Cardiac fibroblast (primary cell): ENCODE data around the gene CEPT1.
A peak's percentile ranks its signal among the peaks of the same experiment; 100 is the strongest.

Experiments used
- DNase-seq, 2 donors: peaks; one replicate each; pipeline versions ENCODE4 v3.0.0 to v3.0.0-alpha.2; 2010; ENCODE audit warnings: low read depth in 2 of 2
- H3K4me3 ChIP-seq, 2 donors: replicated peaks in 1 of 2; 1 replicate in 1 of 2; 2 replicates in 1 of 2; pipeline ENCODE4 v1.5.1; 2011; ENCODE audit warnings: low read depth in 2 of 2, low read length in 2 of 2, mild to moderate bottlenecking in 2 of 2, moderate library complexity in 1 of 2
- TF ChIP-seq, protein P1 (sequence below): IDR thresholded peaks from one replicate; pipeline ENCODE4 v1.5.1; 2011; ENCODE audit warnings: low read depth, mild to moderate bottlenecking, low read length, inconsistent platforms

The CEPT1 gene

GRCh38 chr1:111221633-111222291 lies 81.7 kb downstream of the CEPT1 start:
- TF ChIP-seq, protein P1, sequence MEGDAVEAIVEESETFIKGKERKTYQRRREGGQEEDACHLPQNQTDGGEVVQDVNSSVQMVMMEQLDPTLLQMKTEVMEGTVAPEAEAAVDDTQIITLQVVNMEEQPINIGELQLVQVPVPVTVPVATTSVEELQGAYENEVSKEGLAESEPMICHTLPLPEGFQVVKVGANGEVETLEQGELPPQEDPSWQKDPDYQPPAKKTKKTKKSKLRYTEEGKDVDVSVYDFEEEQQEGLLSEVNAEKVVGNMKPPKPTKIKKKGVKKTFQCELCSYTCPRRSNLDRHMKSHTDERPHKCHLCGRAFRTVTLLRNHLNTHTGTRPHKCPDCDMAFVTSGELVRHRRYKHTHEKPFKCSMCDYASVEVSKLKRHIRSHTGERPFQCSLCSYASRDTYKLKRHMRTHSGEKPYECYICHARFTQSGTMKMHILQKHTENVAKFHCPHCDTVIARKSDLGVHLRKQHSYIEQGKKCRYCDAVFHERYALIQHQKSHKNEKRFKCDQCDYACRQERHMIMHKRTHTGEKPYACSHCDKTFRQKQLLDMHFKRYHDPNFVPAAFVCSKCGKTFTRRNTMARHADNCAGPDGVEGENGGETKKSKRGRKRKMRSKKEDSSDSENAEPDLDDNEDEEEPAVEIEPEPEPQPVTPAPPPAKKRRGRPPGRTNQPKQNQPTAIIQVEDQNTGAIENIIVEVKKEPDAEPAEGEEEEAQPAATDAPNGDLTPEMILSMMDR, result no peak
- peak in 1 of 2 donors; percentile 27 for DNase-seq
- no peak overlapping the region for H3K4me3 ChIP-seq

GRCh38 chr1:111222308-111223125 lies 82.5 kb downstream of the CEPT1 start:
- peak; percentile 64 to 72 for DNase-seq
- TF ChIP-seq, protein P1, result peak; percentile 99
- H3K4me3 ChIP-seq, result no peak overlapping the region

GRCh38 chr1:111223126-111223685 lies 83.2 kb downstream of the CEPT1 start:
- TF ChIP-seq, protein P1, result no peak
- no peak for DNase-seq
- no peak overlapping the region for H3K4me3 ChIP-seq

DNA sequence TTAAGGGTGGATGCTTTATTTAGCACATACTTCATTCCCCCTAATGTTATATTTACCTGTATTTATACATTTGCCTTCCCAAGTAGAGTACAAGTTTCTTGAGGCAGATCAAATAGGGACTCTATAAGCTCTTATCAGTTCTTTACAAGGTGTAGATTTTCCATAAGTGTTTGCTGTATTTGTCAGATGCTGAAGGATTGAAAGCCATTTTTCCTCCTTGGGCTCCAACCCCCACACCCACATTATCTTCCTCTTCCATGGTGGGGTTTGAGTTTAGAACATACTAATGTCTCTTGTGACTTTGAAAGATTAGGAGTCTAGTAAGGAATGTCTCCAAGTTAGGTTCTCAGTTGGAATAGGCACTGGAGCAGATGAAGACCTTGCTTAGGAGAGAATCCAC lies 85.1 kb downstream of the CEPT1 start:
- no peak for DNase-seq
- no peak overlapping the region for H3K4me3 ChIP-seq
- TF ChIP-seq, protein P1, result no peak

DNA sequence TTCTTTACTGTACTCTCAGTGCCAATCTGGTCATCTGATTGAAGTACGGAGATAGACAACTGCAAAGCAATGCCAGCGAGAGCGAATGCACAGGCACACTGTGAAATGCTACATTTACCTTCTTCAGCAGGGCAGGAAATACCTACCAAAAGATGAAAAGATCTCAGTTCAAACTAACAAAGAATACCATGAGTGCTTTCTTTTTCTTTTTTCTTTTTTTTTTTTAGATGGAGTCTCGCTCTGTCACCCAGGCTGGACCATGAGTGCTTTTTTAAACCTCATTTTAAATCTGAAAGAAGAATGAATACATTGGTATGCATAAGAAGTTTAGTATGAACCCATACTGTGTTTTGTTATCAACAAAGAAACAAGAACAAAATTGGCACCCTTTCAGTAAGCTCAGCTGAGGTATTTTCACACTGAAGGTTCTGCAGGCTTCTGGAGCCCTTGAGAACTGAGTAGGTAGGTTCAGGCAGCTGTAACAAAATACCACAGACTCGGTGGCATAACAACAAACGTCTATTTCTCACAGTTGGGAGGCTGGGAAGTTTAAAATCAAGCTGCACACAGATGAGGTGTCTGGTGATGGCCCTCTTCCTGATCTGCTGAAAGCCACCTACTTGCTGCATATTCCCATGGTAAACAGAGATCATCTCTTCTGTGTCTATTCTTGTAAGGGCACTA lies 85.8 kb downstream of the CEPT1 start:
- TF ChIP-seq, protein P1, result no peak
- H3K4me3 ChIP-seq, result no peak overlapping the region
- DNase-seq, result peak in 1 of 2 donors; percentile 36

DNA sequence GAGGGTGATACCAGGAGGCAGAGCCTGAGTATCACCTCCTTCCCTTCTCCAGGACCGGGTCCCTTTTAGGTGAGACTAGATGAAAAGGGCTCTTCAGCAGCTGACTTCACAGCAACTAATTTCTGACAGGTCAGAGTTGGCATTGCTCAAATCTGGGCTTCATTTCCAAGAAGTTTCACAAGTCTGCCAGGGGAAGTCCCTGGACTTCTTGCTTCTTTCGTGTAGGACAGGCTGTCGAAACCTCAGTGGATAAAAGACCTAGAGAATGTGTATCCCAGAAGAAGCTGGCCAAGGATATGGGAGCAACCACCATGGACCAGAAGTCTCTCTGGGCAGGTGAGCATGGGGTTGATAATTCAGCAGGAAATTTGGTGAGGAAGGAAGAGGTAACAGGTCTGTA lies 87.4 kb downstream of the CEPT1 start, which contains the start of gene CHI3L2:
Gene CHI3L2 (plus strand): TSS at position 280 of the 400 bp plus-strand sequence. CDS start 17 bp downstream, at position 297.
- DNase-seq, result peak; percentile 56 to 81
- TF ChIP-seq, protein P1, result no peak
- H3K4me3 ChIP-seq, result no peak within 1 kb of the TSS
